Tibial nerve (tissue), 4 donors: Measurements from ENCODE around the gene PDXP. TPM values are rescaled to one million over a fixed set of nuclear protein-coding genes. Genes with fewer than 3 reads are reported as not detected.
A peak's percentile ranks its signal among the peaks of the same experiment; 100 is the strongest.
"Not testable (repeated sequence)": the region's sequence is repeated elsewhere in the genome, so short reads cannot be mapped to it uniquely, and the experiment has no call there.

Experiments used
- DNase-seq, 2 donors: peaks; one replicate each; pipeline ENCODE4 v3.0.0-alpha.2; 2019; ENCODE audit warnings: low spot score in 2 of 2
- H3K27ac ChIP-seq, 4 donors: fragments of 200-600 bp; sonication (generic) in 3 of 4; one replicate each; pipeline ENCODE4 v1.5.1; 2017 to 2019; ENCODE audit warnings: mild to moderate bottlenecking in 1 of 4
- H3K27me3 ChIP-seq, 2 donors: fragments of 200-600 bp; sonication (generic) in 1 of 2; one replicate each; pipeline versions ENCODE4 v1.5.1 to v1.6.0; 2017 to 2019
- H3K36me3 ChIP-seq, 3 donors: fragments of 200-600 bp; sonication (generic); one replicate each; pipeline ENCODE4 v1.5.1; 2018 to 2019
- H3K4me1 ChIP-seq, 4 donors: fragments of 200-600 bp; sonication (generic) in 3 of 4; one replicate each; pipeline ENCODE4 v1.5.1; 2017 to 2019
- H3K4me3 ChIP-seq, 4 donors: fragments of 200-600 bp; sonication (generic) in 3 of 4; one replicate each; pipeline ENCODE4 v1.5.1; 2017 to 2019; ENCODE audit warnings: mild to moderate bottlenecking in 1 of 4, moderate library complexity in 1 of 4
- H3K9me3 ChIP-seq, 4 donors: fragments of 200-600 bp; sonication (generic) in 3 of 4; one replicate each; pipeline ENCODE4 v1.5.1; 2017 to 2019
- CTCF ChIP-seq, 5 experiments: fragments of 200-600 bp in 3 of 5; fragments of 450-650 bp in 2 of 5; sonication (generic) in 3 of 5; IDR thresholded peaks; one replicate each; pipeline ENCODE4 v1.5.1; 2016 to 2019; ENCODE audit warnings: antibody characterized with exemption in 5 of 5, mild to moderate bottlenecking in 3 of 5, moderate library complexity in 2 of 5
- EP300 ChIP-seq, 2 donors: sonication (generic); formaldehyde crosslinking; IDR thresholded peaks; one replicate each; pipeline ENCODE4 v1.6.1; 2017; ENCODE audit warnings: antibody characterized with exemption in 2 of 2, mild to moderate bottlenecking in 1 of 2
- POLR2A ChIP-seq, 2 donors: fragments of 450-650 bp; IDR thresholded peaks; one replicate each; pipeline ENCODE4 v1.6.1; 2017; ENCODE audit warnings: antibody characterized with exemption in 2 of 2, mild to moderate bottlenecking in 2 of 2, moderate library complexity in 2 of 2
- WGBS, 2 donors: methylation state at CpG; one replicate each; pipeline ENCODE4 v1.1.5; 2018; 5-methylcytosine and 5-hydroxymethylcytosine counted together
- total RNA-seq, 4 donors: library from RNA; depleted of rRNA; stranded (reverse); fragments of >200 nt; gene quantifications; one replicate each; pipeline ENCODE4 v1.1.0, GENCODE V29; 2016

The PDXP gene
- total RNA-seq, 4 donors from 2014 or later, result 14.7 to 19.7 (median 16.2) TPM

GRCh38 chr22:37650463-37651136, 7.9 kb upstream of the PDXP start:
- H3K27me3 ChIP-seq, result no peaks in the 10 kb centered on the region
- no peaks in the 10 kb centered on the region for H3K9me3 ChIP-seq
- 95 to 96% methylated on average over 17 of the region's 17 CpGs for WGBS, 2 donors
- TF ChIP-seq CTCF (IDR thresholded peaks at IDR 0.05), result no peak
- no peak overlapping the region for H3K4me3 ChIP-seq
- peaks cover 0 to 55% (median 16%) of the 10 kb centered on the region in 3 donors for H3K36me3 ChIP-seq
- H3K27ac ChIP-seq, result no peak overlapping the region
- DNase-seq, result no peak
- H3K4me1 ChIP-seq, result peaks cover 0 to 6% (median 0%) of the 10 kb centered on the region in 4 donors

GRCh38 chr22:37654563-37655251, 3.8 kb upstream of the PDXP start:
- peaks cover 0 to 21% (median 9%) of the 10 kb centered on the region in 4 donors for H3K4me1 ChIP-seq
- H3K4me3 ChIP-seq, result no peak overlapping the region
- peaks cover 0 to 38% (median 16%) of the 10 kb centered on the region in 3 donors for H3K36me3 ChIP-seq
- no peaks in the 10 kb centered on the region for H3K9me3 ChIP-seq
- H3K27me3 ChIP-seq, result no peaks in the 10 kb centered on the region
- H3K27ac ChIP-seq, result peak overlapping the region in 3 of 4 donors; percentile 55 to 73 (median 70)
- no peak for TF ChIP-seq CTCF (IDR thresholded peaks at IDR 0.05)
- no peak for DNase-seq
- 65 to 76% methylated on average over 14 of the region's 14 CpGs for WGBS, 2 donors

GRCh38 chr22:37655252-37655563, 3.3 kb upstream of the PDXP start:
- TF ChIP-seq CTCF (IDR thresholded peaks at IDR 0.05) (no peak), EP300 (IDR thresholded peaks at IDR 0.05) (no peak)
- Histone ChIP-seq H3K27me3 (no peaks in the 10 kb centered on the region), H3K36me3 (peaks cover 0 to 33% (median 16%) of the 10 kb centered on the region in 3 donors), H3K4me3 (no peak overlapping the region), H3K9me3 (no peaks in the 10 kb centered on the region), H3K4me1 (peaks cover 0 to 26% (median 14%) of the 10 kb centered on the region in 4 donors), H3K27ac (peak overlapping the region in 3 of 4 donors; percentile 55 to 73 (median 70))
- no peak for DNase-seq
- 89 to 91% methylated on average over 11 to 17 of the region's 17 CpGs for WGBS, 2 donors

GRCh38 chr22:37656583-37656982, 1.9 kb upstream of the PDXP start:
- WGBS, 2 donors, result 85 to 95% methylated on average over 4 of the region's 4 CpGs

GRCh38 chr22:37657590-37658132, 862 bp upstream of the PDXP start:
- H3K9me3 ChIP-seq, result no peaks in the 10 kb centered on the region
- H3K4me1 ChIP-seq, result peaks cover 0 to 50% (median 25%) of the 10 kb centered on the region in 4 donors
- DNase-seq, result no peak
- peak overlapping the region; percentile 71 to 90 (median 80) for H3K27ac ChIP-seq
- H3K27me3 ChIP-seq, result no peaks in the 10 kb centered on the region
- 3 to 15% methylated on average over 6 of the region's 6 CpGs for WGBS, 2 donors
- H3K36me3 ChIP-seq, result peaks cover 0 to 14% (median 0%) of the 10 kb centered on the region in 3 donors
- peak overlapping the region; percentile 23 to 83 (median 36) for H3K4me3 ChIP-seq
- TF ChIP-seq EP300 (IDR thresholded peaks at IDR 0.05) (no peak), CTCF (IDR thresholded peaks at IDR 0.05) (no peak), POLR2A (IDR thresholded peaks at IDR 0.05) (no peak)

More at GRCh38 chr22:37656583-37656982, 1.9 kb upstream of the PDXP start:
- H3K9me3 ChIP-seq, H3K27me3 ChIP-seq, DNase-seq, H3K4me3 ChIP-seq: not testable (repeated sequence)
- Histone ChIP-seq H3K27ac (peak overlapping the region in 1 of 4 donors; percentile 73), H3K36me3 (peaks cover 0 to 20% (median 8%) of the 10 kb centered on the region in 3 donors), H3K4me1 (peaks cover 0 to 40% (median 22%) of the 10 kb centered on the region in 4 donors)
